T-helper 2 cell treated with Interferon-gamma antibody and Interleukin-4, amounts not matched to agents 100 ng/mL and 5 ng/mL, for 36 hours (primary cell): ENCODE measurements around the gene MFGE8. TPM values are rescaled to one million over a fixed set of nuclear protein-coding genes. Genes with fewer than 3 reads are reported as not detected.

Experiments used
- intact Hi-C: fragments of 100-400 bp; cut with micrococcal nuclease; formaldehyde crosslinking; loops from one replicate; pipeline ENCODE4 v1.15.1; 2023
- total RNA-seq: library from RNA; stranded (reverse); gene quantifications from 2 replicates; pipeline ENCODE4 v1.2.3, GENCODE V29; 2022

MFGE8 gene
- total RNA-seq, 1 donor from 2014 or later = 41.9 TPM

DNA sequence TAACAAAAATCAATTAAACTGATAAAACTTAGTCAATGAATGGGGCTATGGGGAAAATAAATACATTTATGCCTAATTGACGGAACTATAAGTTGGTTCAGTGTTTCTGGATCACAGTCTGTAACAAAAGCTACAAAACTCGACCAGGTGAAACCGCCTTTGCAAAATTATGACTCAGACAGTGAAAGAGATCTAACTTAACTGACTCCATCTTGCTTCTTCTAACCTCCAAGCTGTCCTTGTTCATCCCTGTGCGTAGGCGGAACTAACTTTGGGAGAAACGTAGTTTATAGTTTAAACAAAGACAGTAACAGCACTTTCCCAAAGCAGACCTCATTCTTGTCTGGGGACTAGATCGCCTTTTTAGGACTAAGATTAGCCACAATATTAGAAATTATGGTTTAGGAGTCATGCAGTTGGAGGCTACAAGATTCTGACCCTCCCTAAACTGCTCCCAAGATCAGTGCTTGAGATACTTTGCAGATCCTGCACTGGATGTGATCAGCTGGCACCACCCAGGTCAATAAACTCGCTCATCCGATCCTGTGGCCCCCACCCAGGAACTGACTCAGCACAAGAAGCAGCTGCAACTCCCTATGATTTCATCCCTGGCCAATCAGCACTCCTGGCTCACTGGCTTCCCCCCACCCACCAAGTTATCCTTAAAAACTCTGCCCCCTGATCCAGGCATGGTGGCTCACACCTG is 7.2 kb upstream of the MFGE8 start:
- intact Hi-C loops = no loop called here

DNA sequence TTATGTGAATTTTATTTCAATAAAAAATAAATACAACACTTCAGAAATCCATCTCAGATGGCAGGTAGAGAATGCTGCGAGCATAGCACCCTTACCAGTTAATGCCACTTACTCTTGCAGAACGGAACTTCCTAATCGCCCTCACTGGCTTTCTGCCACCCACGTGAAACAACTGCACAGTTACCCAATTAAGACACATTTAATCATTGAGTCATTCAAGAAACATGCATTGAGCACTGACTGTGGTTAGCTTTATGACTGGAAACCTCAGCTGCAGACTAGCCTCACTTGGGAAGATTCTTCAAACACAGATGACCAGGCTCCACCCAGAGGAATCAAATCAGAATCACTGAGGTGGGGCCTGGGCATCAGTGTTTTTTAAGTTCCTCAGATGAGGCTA is 5.6 kb upstream of the MFGE8 start:
- intact Hi-C loops = no loop called here

DNA sequence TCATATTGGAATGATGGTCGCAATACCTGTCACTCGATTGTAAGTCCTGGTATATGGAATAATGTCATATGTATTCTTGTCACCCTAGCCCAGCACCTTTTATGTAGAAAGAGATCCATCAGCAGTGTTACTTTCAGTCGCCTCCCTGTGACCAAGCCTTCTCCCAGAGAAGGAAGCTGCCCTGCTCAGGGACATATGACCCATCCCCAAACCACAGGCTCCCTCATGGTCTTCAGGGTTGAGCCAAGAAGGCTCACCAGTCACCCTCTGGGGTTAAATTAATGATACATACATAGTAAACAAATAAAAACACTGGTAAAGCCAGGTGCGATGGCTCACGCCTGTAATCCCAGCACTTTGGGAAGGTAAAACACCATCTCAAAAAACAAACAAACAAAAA is 4.6 kb upstream of the MFGE8 start:
- intact Hi-C loops = no loop called here

DNA sequence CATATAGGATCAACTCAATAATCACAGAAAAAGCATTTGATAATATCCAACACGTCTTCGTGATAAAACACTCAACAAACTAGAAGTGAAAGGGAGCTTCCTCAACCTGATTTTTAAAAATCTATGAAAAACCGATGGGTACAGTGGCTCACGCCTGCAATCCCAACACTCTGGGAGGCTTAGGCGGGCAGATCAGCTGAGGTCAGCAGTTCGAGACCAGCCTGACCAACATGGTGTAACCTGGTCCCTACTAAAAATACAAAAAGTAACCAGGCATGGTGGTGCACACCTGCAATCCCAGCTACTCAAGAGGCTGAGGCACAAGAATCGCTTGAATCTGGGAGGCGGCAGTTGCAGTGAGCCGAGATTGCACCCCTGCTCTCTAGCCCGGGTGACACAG is 2.2 kb upstream of the MFGE8 start:
- intact Hi-C loops = no loop called here

DNA sequence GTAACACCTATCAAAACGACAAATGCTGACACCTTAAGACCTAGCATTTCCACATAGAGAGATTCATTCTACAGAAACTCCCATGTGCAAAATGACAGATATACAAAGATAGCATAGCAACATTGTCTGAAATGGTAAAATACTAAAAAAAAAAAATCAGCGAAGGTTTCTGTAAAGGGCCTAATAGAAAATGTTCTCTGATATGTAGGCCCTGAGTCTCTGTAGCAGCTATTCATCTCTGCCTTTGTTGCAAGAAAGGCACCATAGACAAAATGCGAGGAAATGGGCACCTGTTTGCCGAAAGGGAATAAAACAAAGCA is 631 bp upstream of the MFGE8 start:
- intact Hi-C loops = loop anchor here (1.0 kb wide), 2 partner anchors 10 to 19 kb away; partner anchors contain the start of gene HAPLN3

- intact Hi-C loops = no loop called here
Observed at GRCh38 chr15:88912500-88912921, 668 bp downstream of the MFGE8 start.

DNA sequence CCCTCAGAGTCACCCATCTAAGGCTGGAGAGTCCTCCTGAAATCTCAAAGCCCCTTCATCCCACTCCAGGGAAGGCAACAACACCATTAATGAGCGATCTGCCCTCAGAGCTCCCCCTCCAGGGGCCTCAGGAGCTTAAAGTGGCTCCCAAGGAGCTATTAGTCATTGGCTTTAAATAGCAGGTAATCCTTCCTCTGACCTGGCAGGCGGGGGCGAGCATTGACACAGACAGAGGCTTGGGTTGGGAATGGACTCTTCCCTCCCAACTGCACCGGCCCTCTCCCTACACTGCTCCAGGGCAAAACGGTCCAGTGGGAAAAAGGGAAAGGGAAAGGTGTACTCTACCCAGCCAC is 1.4 kb downstream of the MFGE8 start:
- intact Hi-C loops = no loop called here

- intact Hi-C loops = no loop called here
Observed at GRCh38 chr15:88909956-88910831, 3.0 kb downstream of the MFGE8 start.

DNA sequence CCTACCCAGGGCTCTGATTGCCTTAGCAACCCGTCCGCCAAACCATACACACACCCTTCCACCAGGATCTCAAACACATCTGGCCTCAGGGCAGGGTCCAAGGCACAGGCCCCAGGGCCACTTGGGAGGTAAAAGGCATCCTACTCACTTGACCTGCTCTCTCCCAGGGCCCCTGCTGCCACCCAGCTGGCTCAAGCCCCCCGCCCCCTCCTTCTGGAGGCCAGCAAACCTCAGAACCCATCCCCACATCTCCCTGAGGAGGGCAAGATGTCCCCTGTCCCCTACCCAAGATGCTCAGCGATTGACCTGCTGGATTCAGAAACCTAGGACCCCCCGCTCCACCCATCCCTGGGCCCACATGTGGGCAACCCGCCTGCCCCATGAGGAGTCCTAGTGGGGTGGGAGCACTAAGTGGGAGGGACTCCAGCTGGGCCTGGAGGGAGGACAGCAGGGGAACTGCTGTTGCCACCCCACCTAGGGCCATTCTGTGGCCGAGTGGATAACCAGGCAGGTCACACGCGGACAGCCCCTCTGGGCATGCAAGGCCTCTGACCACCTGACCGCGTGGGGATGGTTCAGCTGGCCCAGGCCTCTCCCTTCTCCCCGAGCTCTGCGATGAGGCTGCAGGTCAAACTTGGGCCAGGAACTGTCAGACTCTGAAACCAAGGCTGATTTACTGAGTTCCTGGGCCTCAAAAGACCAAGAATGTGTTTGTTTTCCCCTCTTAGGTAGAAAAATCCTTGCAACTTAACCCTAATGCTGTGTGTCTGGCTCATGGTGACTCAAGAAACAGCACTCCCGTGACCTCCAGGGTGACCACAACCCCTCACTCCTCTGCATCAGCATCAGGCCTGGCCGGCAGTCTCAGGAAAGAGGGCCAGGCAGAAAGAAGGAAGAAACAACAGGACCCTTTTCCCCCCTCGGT is 4.2 kb downstream of the MFGE8 start:
- intact Hi-C loops = no loop called here

DNA sequence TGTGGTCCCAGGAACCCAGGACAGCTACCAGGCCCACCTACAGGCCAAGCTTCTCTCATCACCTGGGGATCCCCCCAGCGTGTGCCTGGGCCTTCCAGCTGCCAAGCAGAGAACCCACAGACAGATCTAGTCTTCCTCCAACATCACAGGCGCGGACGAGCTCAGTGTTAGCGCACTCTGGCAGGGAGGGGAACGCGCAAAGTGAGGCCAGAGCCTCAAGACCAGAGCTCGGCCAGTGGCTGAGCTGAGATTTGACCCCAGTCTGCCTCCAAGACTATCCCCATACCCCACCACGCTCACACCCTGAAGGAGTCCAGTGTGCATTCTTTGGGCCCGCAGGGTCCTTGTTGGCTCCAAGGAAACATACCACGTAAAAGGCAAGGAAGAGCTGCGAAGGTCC is 5.1 kb downstream of the MFGE8 start:
- intact Hi-C loops = no loop called here

GRCh38 chr15:88907111-88907510 is 6.1 kb downstream of the MFGE8 start:
- intact Hi-C loops = no loop called here

GRCh38 chr15:88906551-88906950 is 6.6 kb downstream of the MFGE8 start:
- intact Hi-C loops = no loop called here

DNA sequence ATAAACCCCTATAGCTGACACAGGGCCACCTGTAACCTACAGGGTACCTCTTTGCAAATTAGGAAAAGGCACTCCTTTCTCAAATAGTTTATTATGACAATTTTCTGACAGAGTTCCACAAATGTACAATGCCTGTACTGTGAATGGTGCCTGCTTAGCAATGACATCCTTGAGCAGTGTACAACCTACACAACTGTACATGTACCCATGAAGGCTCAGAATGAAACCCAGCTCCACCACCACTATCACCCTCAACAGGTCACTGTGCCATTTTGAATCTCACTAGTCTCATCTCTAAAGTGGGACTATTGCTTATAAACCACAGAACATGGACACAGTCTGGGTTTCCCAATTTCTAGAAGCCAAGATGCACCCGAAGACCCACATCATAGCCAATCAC is 7.0 kb downstream of the MFGE8 start:
- intact Hi-C loops = no loop called here

DNA sequence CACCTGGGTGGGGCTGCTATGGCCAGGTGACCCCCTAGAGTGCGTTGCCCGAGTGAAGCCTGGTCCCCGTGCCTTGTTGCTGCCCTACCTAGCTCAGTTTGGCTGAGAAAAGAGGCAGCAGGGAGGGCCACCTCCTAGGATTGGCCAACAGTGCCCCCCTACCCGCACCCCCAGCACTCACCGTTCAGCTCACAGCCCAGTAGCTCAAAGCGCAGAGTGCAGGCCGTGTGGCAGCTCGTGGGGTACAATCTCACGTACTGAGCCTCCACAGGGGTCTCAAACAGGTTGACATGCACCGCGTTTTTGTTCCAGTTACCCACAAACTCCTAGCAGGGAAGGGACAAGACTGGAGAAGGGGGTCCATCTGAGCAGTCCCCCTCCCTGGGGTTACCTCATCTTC is 7.6 kb downstream of the MFGE8 start:
- intact Hi-C loops = loop anchor here (2.0 kb wide), 3 partner anchors 185 to 281 kb away; no protein-coding TSS in a partner anchor

DNA sequence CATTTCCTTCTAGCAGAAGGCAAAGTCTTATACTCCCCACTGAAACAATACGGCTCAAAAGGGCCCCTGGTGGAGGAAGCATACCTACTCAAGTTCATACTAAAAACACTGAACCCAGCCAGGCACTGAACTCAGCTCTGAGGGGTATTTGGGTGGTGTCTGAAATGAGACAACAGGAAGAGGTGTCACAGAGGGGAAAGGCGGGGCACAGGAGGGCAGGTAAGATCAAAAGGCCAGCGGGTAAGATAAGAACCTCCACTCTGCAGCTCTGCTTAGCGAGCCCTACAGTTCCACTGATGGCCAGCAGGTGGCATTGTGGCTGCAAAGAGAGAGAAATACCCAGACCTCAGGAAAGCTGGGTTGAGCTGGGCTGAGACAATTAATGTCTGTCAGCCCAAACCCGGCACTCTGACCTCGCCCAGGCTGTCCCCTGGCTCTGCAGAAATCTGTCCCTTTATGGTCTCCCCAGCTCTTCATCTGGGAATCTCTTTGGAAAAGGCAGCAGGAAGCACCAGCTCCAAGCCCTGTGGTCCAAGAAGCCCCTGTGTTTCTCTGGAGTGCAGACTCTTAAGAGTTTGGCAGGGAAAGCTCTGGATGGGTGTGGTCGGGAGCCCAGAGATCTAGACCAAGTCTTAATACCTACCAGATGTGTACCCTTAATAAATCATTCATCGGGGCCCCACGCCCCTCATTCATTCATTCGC is 8.4 kb downstream of the MFGE8 start:
- intact Hi-C loops = loop anchor here (1.0 to 2.0 kb wide), 6 partner anchors 9 to 280 kb away; partner anchors contain the start of gene MFGE8

DNA sequence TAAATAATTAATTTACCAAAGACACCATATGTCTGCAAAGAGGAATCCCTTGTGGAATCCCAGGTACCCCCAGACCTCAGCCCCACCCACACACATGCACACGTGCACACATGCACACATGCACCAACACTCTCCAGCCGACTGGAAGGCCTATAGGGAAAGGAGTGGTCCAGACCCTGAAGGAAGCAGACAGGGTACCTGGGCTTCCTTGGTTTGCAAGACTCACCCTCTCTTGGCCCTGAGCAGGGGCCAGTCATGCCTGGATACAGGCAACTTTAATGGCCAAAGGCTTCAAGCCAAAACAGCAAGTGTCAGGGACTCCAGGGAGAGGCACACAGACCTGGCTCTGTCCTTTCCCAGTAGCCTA is 8.9 kb downstream of the MFGE8 start:
- intact Hi-C loops = loop anchor here (1.0 to 2.0 kb wide), 6 partner anchors 9 to 279 kb away; partner anchors contain the start of gene MFGE8

DNA sequence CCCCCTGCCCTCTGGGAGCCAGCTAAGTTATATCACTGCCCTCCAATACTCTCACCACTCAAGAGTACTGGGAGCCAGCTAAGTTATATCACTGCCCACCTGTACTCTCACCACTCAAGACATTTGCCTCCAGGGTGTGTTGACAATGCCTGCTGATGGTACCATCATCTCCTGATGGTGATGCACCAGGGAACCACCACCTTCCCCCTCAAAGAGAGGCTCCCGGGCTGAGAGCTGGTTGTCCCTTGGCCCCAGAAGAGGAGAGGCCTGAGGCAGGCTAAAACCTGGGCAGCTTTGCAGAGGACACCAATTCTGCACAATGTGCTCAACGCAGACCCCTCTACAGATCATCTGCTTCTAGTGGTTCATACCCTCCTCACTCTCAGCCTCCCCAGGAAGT is 10.3 kb downstream of the MFGE8 start:
- intact Hi-C loops = no loop called here

GRCh38 chr15:88902221-88902835 is 10.9 kb downstream of the MFGE8 start:
- intact Hi-C loops = no loop called here

DNA sequence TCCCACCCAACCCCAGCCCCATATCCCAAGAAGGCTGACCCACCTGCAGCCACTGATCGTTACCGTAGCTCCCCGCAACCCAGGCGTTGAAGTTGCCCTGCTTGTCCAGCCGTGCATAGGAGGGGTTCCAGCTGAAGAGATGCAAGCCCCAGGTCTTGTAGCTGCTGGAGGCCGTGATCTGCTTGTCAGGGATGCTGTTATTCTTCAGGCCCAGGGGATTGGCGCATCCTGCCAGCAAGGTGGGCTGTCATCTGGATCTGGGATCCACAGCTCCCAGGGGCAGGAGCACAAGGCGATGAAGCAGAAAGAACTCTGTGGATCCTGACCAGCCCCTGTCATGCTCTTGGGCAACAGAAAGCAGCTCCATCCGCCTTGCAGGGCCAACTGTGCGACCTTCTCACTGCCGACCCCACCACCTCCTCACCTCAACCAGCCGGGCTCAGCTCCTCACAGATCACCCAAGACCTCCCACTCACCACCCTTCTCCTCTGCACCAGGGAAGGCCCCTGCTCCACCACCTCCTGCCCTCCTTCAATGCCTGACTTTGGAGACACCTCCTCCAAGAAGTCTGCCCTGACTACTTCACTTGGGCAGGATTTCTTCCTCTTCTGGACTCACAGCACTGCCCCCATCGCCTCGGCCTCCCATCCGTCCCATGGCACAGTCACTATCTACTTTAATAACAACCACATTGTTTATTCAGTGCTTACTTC is 11.5 kb downstream of the MFGE8 start:
- intact Hi-C loops = no loop called here

DNA sequence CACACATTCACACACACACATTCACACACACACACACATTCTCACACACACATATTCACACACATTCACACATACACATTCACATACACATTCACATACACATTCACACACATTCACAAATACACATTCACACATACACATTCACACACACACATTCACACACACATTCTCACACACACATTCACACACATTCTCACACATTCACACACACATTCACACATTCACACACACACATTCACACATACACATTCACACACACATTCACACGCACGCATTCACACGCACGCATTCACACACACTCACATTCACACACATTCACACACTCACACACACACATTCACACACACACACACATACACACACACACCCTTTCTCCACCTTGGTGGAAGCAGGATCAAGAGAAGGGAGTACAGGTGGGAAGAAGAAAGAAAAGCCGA is 12.2 kb downstream of the MFGE8 start:
- intact Hi-C loops = no loop called here
